Upper lobe of right lung (tissue), 1 donor: ENCODE measurements around the gene ABCC3. TPM values are rescaled to one million over a fixed set of nuclear protein-coding genes. Genes with fewer than 3 reads are reported as not detected.
"Not testable (repeated sequence)": the region's sequence is repeated elsewhere in the genome, so short reads cannot be mapped to it uniquely, and the experiment has no call there.

ENCODE experiments used
- ATAC-seq: fragments of 200-7000 bp; cut with Tn5 transposase; one replicate; pipeline ENCODE4 v1.9.1; 2020; ENCODE audit warnings: mild to moderate bottlenecking, moderate library complexity
- DNase-seq: peaks from one replicate; pipeline ENCODE4 v3.0.0-alpha.2; 2020
- H3K27ac ChIP-seq: fragments of 200-600 bp; one replicate; pipeline ENCODE4 v1.8.0; 2022
- H3K27me3 ChIP-seq: fragments of 200-600 bp; one replicate; pipeline ENCODE4 v1.8.0; 2022; ENCODE audit warnings: mild to moderate bottlenecking
- H3K36me3 ChIP-seq: fragments of 200-600 bp; one replicate; pipeline ENCODE4 v1.8.0; 2022
- H3K4me1 ChIP-seq: fragments of 200-600 bp; one replicate; pipeline ENCODE4 v1.8.0; 2022
- H3K4me3 ChIP-seq: fragments of 200-600 bp; one replicate; pipeline ENCODE4 v1.8.0; 2022; ENCODE audit warnings: mild to moderate bottlenecking
- H3K9me3 ChIP-seq: fragments of 200-600 bp; one replicate; pipeline ENCODE4 v1.8.0; 2022
- intact Hi-C: fragments of 100-400 bp; cut with DNase I; formaldehyde crosslinking; loops from one replicate; pipeline ENCODE4 v1.11.0; 2022
- total RNA-seq: library from RNA; stranded (reverse); fragmentation: NEBNext Ultra II Directional; extraction: Animal tissue kit (Norgen Biotek cat#: 25700); gene quantifications from one replicate; pipeline ENCODE4 v1.2.1, GENCODE V29; 2021
- TF ChIP-seq, protein P1 (sequence below): fragments of 200-600 bp; IDR thresholded peaks from one replicate; pipeline ENCODE4 v1.8.0; 2022; ENCODE audit warnings: antibody characterized with exemption
- donor health status: DM: no; HTN: yes; CAD: no; lungs with severe emphysema.

The ABCC3 gene
- total RNA-seq, 1 donor from 2014 or later, result 65.4 TPM

DNA sequence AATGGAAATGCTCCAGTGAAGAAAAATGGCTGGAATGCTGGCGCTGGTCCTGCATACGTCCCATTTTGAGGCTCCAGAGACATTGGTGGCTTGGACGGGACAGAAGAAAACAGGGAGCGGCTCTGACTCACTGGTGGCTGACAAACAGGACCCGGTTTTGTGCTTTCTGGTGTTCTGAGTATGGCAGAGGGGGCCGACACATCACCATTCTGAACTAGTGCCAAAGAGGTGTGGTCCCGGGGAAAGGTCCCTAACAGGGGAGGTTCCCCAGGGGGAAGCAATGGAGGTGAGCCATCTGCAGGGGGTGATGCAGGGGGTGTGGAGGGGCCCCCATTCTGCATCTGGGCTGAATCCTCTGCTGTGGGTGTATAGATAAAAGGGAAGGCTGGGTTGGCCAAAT is 64.7 kb downstream of the ABCC3 start:
- TF ChIP-seq, protein P1, sequence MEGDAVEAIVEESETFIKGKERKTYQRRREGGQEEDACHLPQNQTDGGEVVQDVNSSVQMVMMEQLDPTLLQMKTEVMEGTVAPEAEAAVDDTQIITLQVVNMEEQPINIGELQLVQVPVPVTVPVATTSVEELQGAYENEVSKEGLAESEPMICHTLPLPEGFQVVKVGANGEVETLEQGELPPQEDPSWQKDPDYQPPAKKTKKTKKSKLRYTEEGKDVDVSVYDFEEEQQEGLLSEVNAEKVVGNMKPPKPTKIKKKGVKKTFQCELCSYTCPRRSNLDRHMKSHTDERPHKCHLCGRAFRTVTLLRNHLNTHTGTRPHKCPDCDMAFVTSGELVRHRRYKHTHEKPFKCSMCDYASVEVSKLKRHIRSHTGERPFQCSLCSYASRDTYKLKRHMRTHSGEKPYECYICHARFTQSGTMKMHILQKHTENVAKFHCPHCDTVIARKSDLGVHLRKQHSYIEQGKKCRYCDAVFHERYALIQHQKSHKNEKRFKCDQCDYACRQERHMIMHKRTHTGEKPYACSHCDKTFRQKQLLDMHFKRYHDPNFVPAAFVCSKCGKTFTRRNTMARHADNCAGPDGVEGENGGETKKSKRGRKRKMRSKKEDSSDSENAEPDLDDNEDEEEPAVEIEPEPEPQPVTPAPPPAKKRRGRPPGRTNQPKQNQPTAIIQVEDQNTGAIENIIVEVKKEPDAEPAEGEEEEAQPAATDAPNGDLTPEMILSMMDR, result no peak
- peaks cover 74% of the 10 kb centered on the region for H3K36me3 ChIP-seq
- no peak overlapping the region for H3K27ac ChIP-seq
- no peaks in the 10 kb centered on the region for H3K9me3 ChIP-seq
- no peak overlapping the region for H3K4me3 ChIP-seq
- intact Hi-C loops, result no loop called here
- peaks cover 8% of the 10 kb centered on the region for H3K4me1 ChIP-seq
- DNase-seq (no peak), ATAC-seq (no peak)
- H3K27me3 ChIP-seq, result no peaks in the 10 kb centered on the region

DNA sequence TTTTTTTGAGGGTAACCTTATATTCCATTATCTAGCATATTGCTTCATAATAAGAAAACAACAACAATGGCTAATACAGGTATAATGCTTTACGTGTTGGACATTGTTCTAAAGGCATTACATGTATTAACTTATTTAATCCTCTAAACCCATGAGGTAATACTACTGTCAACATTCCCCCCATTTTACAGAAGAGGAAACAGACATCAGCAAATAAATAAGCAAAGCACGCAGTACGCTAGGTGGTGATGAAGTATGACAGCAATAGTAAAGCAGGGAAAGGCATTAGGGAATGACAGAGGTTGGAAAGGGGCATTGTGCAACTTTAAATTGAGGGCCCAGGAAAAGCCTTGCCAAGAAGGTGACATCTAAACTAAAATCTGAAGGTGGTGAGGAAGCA is 68.5 kb downstream of the ABCC3 start:
- no peak overlapping the region for H3K4me3 ChIP-seq
- H3K4me1 ChIP-seq, result peaks cover 11% of the 10 kb centered on the region
- TF ChIP-seq, protein P1, result no peak
- no peaks in the 10 kb centered on the region for H3K27me3 ChIP-seq
- H3K9me3 ChIP-seq, result no peaks in the 10 kb centered on the region
- DNase-seq (no peak), ATAC-seq (no peak)
- intact Hi-C loops, result no loop called here
- no peak overlapping the region for H3K27ac ChIP-seq
- H3K36me3 ChIP-seq, result peaks cover 42% of the 10 kb centered on the region

DNA sequence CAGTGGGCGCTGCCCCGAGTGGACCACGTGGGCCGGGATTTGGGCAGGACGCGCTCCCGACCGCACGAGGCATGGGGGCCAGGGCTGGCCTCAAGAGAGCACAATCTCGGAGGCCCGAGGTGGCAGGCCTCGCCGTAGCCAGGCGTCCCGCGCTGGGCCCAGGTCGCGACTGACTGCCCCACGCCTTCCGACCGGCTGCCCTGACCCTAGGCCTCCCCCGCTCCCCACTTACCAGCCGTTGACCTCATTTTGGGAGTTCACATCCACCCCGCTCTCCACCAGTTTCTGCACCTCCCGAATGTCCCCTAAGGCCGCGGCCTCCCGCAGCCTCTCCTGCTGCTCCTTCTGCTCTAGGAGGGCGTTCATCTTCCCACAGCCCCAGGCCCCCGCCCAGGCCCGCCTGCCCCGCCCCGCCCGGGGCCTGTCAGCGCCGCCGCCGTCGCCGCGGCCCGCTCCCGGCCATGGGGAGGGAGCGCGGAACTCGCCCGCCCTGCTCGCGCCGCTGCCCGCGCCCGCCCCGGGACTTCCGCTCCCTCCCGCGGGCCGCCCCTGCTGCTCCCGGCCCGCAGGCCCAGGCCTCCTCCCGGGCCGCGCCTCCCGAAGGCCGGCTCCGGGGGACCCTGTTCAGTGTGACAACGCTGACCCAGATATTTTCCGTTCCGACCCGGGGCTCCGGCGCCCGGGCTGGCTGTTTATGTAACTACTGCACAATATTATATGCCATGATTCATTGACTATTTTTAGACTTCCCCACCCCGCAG is 72.8 kb downstream of the ABCC3 start, which contains the start of gene ANKRD40:
ANKRD40 (minus strand) TSS at position 626 of the 761 bp plus-strand sequence; CDS start at position 366, 260 bp downstream.
- Histone ChIP-seq H3K9me3 (no peaks in the 10 kb centered on the region), H3K27me3 (no peaks in the 10 kb centered on the region), H3K27ac (peak within 1 kb of the TSS; percentile 97), H3K4me3 (peak within 1 kb of the TSS; percentile 78), H3K36me3 (peaks cover 18% of the 10 kb centered on the region), H3K4me1 (peaks cover 27% of the 10 kb centered on the region)
- intact Hi-C loops, result no loop called here
- TF ChIP-seq, protein P1, result peak; percentile 5
- peak; percentile 92 for DNase-seq
- ATAC-seq, result peak; percentile 93

DNA sequence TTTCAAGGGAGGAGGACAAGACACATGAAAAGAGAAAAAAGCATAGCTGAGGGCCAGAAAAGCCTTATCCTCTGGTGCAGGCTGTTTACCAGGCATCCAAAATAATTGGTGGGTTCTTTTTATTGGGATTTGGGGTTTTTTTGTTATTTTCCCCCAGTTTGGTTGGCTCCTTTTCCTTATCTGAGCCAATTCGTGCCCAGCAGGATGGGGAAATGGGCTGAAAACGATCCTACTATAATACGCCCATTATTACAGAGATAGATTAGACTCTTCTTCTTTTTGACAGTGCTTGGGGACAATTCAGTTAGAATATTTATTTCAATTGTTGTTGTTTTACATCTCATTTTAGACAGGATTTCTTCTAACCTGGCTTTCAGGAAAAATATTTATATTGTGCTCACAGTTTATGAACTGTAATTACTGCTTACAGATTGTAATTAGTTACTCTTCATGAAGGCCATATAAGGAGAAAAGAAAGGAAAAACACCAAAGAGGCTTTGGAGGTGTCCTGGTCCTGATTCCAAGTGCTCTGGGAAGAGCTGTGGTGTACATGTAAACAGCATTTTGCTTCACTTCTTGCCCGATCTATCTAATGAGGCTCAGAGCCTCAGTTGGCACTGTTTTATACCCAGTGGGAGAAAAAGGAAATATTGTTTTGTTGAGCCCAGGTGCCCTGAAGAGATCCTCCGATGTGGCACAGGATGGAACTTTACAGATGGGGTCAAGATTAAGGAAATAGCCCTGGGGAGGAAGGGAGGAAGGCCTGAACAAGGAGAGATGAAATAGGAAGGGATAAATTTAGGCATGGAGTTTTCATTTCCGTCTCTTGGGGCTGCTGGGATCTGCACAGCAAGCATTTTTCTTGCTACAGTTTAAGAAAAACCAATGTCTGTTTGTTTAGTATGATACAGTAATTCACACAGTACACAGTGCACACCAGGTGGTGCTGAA is 73.6 kb downstream of the ABCC3 start:
- DNase-seq (no peak), ATAC-seq (no peak)
- peaks cover 11% of the 10 kb centered on the region for H3K36me3 ChIP-seq
- peaks cover 27% of the 10 kb centered on the region for H3K4me1 ChIP-seq
- no peaks in the 10 kb centered on the region for H3K27me3 ChIP-seq
- H3K27ac ChIP-seq, result peak overlapping the region; percentile 97
- intact Hi-C loops, result no loop called here
- peak overlapping the region; percentile 78 for H3K4me3 ChIP-seq
- H3K9me3 ChIP-seq, result no peaks in the 10 kb centered on the region
- TF ChIP-seq, protein P1, result no peak

DNA sequence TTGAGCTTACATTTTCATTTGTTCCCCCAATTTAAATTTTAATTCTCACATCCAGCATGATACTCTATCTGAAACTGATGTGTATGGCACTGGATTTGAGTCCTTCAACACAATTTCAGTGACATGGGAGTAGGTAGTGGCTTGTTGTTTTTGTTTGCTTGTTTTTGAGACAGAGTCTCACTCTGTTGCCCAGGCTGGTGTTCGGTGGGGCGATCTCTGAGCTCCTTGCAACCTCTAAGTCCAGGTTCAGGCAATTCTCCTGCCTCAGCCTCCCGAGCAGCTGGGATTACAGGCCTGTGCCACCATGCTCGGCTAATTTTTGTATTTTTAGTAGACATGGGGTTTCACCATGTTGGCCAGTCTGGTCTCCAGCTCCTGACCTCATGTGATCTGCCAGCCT is 74.4 kb downstream of the ABCC3 start:
- intact Hi-C loops, DNase-seq, ATAC-seq, H3K9me3 ChIP-seq, H3K36me3 ChIP-seq, H3K27me3 ChIP-seq: not testable (repeated sequence)
- Histone ChIP-seq H3K4me3 (peak overlapping the region; percentile 78), H3K27ac (peak overlapping the region; percentile 97), H3K4me1 (peaks cover 27% of the 10 kb centered on the region)

DNA sequence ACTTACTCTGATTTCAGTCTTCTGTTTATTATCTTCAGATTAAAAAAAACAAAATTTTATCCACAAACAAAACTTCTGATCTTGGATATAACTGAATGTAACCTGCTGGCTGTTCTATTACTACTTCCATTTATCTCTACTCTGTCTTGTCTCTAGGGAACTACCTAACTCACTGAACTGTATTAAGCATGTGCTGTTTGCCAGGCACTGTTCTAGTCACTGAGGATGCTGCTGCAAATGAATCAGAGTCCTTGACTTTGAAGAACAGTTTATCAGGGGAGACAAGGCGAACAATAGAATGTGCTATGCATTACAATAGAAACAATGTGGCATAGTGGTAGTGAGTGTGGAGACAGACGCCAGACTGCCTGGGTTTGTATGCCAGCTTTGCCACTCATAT is 75.3 kb downstream of the ABCC3 start:
- no peak for ATAC-seq

More for the DNA sequence above, 75.3 kb downstream of the ABCC3 start:
- Histone ChIP-seq H3K27me3 (no peaks in the 10 kb centered on the region), H3K9me3 (no peaks in the 10 kb centered on the region), H3K27ac (no peak overlapping the region), H3K36me3 (no peaks in the 10 kb centered on the region), H3K4me1 (peaks cover 27% of the 10 kb centered on the region), H3K4me3 (no peak overlapping the region)
- TF ChIP-seq, protein P1, result no peak
- intact Hi-C loops, result no loop called here
- DNase-seq, result no peak
